Measurements from ENCODE around the gene ROBO2. TPM values are rescaled to one million over a fixed set of nuclear protein-coding genes. Genes with fewer than 3 reads are reported as not detected.
A peak's percentile ranks its signal among the peaks of the same experiment; 100 is the strongest.

The ROBO2 gene
- polyA plus RNA-seq, 12 donors: 3.2 to 57.4 (median 4.2) TPM; not detected in 1

GRCh38 chr3:77256584-77257503 is 216.9 kb downstream of the ROBO2 start:
- DNase-seq: no peak

GRCh38 chr3:77259694-77260093 is 219.8 kb downstream of the ROBO2 start:
- no peak for DNase-seq

DNA sequence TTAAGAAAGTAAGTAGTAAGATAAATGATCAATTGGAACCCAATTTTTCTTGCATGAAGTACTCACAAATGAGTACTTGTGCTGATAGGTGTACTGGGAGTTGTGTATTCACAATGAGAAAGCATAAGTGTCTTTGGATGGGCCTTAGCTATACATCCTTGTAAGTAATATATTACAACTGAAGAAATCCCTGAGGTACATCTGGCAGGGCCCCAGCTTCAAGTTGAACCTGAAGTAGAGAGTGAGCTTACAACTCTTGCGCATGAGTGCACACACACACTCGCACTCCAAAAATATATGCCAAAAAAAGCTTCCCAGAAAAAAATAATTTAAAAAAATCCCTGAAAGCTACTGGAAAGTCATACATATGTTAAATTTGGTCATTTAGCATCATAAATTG is 222.5 kb downstream of the ROBO2 start:
- no peak for DNase-seq

- DNase-seq: no peak
These were observed 227.7 kb downstream of the ROBO2 start for GRCh38 chr3:77267589-77267988.

GRCh38 chr3:77271306-77271705 is 231.4 kb downstream of the ROBO2 start:
- no peak for DNase-seq

DNA sequence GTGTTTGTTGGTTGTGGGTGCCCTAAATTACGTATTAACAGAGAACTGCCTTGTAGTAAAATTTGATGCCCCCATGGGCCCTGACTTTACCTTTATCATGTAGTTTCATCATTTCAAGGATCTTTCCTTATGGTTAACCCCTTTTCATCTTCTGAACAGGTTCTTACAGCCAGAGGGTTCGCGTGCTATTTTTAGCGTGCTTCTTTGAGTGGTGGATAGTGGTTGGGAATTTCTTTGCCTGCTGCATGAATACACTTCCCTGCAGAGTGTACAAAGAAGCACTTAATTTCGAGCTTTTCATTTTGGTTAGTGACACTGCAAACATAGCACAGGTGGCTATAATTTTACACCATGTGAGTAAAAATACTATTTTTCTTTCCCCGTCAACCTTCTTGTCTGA is 231.8 kb downstream of the ROBO2 start:
- no peak for DNase-seq

DNA sequence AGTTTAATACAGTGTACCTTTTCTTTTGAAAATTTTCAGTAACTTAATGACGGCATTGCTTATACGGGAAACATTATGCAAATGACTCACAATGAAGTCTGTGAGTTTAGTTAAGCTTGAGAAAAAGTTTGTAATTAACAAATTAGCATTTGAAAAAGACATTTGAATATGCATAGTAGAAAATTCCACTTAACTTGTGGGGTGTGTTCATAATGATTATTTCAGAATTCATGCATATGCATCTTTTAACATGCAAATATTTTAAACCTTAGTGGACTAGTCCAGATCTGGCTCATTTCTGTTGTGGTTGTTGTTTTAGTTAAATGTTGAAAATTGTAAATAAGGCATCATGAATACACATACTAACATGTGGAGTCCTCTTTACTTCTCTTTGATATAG is 239.4 kb downstream of the ROBO2 start:
- no peak for DNase-seq

DNA sequence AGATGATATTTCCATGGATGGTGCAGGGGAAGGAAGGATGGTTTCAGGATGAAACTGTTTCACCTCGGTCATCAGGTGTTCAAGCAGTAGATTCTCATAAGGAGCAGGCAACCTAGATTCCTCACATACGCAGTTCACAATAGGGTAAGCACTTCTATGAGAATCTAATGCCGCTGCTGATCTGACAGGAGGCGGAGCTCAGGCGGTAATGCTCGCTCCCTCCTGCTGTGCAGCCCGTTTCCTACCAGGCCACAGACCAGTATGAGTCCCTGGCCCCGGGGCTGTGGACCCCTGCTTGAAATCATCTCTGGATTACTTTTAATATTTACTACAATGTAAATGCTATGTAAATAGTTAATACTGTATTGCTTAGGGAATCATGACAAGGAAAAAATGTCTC is 241.8 kb downstream of the ROBO2 start:
- DNase-seq: no peak

GRCh38 chr3:77283108-77283507 is 243.2 kb downstream of the ROBO2 start:
- DNase-seq: no peak

- no peak for DNase-seq
These were observed 248.4 kb downstream of the ROBO2 start for GRCh38 chr3:77288348-77288747.

DNA sequence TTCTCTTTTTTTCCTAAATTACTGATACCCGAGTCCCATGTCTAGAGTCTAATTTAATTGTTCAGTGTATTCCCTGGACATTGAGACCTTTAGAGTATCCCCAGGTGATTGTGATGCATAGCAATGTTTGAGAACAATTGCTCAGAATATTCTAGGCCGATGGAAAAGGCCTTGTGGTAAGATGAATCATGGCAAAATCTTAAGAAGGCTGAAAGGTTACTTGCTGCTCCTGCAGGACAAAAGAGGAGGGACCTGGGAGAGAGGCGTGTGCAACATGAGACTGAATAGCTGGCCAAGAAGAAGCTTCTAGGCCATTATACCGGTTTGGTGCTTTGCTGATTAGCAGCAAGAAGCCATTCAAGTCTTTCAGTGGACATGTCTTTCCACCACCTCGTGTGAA is 256.6 kb downstream of the ROBO2 start:
- no peak for DNase-seq

DNA sequence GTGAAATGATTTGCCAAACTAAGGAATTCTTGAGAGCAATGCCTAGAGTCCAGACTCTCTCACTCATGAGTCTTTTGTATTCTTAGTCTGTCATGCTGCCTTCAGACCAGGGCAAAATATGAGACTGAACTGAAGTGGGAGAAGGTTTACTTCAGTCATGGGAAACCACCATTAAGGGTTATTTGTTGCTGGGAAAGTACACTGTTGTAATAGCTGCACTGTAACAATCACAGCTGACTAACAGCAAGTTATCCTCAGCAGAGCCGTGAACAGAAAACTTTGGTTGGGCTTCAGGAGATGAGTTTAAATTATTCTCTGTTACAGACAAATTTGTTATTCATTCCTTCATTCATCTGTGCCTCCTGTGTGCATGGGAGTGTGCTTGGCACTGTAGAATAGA is 258.5 kb downstream of the ROBO2 start:
- no peak for DNase-seq

DNA sequence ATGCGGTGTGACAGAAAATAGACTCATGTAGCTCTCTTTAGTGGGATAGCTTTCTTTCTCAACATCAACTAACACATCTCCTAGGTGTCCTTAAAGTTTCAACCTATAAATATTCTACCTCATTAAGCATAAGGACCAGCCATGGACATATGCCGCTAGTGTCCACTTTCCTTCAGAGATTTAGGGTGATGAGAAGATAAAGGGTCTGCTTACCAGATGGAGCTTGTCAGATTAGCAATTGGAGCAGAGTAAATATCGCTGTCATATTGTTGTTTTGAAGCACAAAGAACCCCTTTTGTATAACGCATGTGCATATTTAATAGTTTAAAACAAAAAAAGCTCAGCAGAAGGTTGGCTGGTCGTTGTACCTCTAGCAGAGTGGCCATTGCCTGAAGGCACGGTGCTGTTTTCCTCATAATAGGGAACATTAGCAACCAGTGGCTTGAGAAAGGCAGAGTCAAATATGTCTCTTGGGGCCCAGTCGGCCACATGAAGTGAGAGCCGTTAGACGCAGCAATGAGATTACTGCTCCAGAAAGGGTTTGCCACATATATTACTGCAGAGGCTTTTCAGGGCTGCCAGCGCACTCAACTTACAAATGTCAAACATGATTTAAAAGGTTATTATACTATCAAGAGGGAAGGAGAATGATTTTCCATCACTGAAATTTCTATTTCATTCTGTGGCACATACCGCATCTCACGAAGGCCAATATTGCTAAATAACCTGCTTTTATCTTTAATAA is 264.2 kb downstream of the ROBO2 start:
- DNase-seq: no peak

DNA sequence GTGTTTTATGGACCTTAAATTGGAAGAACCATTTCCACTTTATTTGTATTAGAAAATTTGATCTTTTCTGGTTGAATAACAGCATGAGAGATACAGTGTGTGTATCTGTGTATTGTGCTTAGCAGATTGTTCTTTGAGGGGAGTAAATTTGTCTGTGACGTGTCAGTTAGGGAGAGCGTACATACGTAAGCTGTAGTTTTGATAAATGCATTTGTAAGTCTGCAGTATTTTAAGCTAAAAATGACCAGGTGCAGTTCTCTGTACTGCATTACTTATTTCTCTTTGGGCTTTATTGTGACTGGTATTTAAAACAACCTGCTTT is 264.8 kb downstream of the ROBO2 start:
- no peak for DNase-seq

GRCh38 chr3:77309460-77309859 is 269.6 kb downstream of the ROBO2 start:
- no peak for DNase-seq

GRCh38 chr3:77313843-77314242 is 273.9 kb downstream of the ROBO2 start:
- no peak for DNase-seq

- no peak for DNase-seq
These were observed 279.8 kb downstream of the ROBO2 start for GRCh38 chr3:77319711-77320110.

GRCh38 chr3:77320514-77320913 is 280.6 kb downstream of the ROBO2 start:
- peak; percentile 23 for DNase-seq

DNA sequence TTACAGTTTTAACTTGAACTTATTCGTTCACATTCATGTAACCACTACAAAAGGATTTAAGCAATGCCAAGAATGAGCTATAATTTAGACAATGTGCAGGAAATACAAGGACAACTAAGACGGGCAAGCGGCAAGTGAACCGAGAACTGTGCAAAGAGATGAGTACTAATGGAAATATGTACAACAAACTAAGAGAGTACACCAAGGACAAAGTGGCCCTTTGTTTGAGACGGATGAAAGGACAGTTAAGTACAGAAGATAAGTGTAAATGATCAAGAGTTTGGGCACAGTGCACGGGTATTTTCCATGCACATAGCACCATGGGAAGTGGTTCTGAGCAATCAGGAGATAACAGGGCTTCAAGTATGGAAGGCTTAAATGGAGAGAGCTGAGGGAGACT is 281.7 kb downstream of the ROBO2 start:
- DNase-seq: no peak

DNA sequence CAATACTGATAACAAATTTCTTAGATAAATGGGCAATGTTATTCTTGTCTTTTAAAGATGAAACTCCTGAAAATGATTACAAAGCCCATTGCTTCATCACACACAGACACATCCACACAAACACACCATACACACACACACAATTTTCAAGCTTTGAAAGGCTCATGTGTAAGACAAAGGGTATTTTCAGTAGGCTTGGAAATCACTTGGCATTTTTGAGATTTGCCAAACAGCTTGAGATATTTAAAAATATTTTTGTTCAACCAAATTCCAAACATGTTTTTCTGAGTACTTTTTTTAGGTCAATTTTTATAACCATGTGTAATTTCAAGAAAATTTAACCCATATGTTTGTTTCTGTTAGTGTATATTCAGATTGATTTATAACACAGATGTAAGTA is 283.7 kb downstream of the ROBO2 start:
- DNase-seq: no peak

- no peak for DNase-seq
These were observed 284.2 kb downstream of the ROBO2 start for GRCh38 chr3:77324105-77324504.

- no peak for DNase-seq
These were observed 285.4 kb downstream of the ROBO2 start for GRCh38 chr3:77325280-77325679.

DNA sequence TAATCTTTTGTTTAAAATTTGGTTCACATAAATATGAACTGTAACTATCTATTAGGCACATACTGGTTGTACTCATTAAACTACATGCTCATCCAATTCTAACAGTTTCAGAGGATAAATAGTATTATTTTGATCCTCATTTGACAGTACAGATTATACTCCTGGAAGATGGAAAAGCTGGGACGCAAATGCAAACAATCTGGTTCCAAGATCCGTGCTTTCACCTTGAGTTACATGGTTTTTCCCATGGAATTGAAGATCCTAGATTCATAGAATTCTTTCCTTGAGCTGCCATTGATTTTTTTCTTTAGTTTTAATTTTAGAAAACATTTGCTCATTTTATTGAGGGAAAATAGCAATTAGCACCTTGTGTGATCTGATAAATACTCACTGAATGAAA is 285.8 kb downstream of the ROBO2 start:
- DNase-seq: no peak
